K562 (cell line): ENCODE results near the gene WDR55. TPM values are rescaled to one million over a fixed set of nuclear protein-coding genes. Genes with fewer than 3 reads are reported as not detected.

ENCODE experiments used
- ETV6 ChIP-seq, 3 experiments: fragments of 150-350 bp in 1 of 3; sonication (generic) in 1 of 3; formaldehyde crosslinking in 1 of 3; IDR thresholded peaks; 2 replicates each; pipeline versions ENCODE4 v1.6.1 to v1.8.0; 2014 to 2022; ENCODE audit warnings: borderline replicate concordance in 2 of 3, low read depth in 2 of 3, antibody characterized with exemption in 1 of 3, low read length in 1 of 3, mild to moderate bottlenecking in 1 of 3, missing genetic modification reagents in 1 of 3
- FOXA3 ChIP-seq, 2 experiments: fragments of 450-650 bp in 1 of 2; sonication (generic) in 1 of 2; formaldehyde crosslinking; IDR thresholded peaks in 1 of 2; conservative IDR thresholded peaks in 1 of 2; 2 replicates each; pipeline versions ENCODE4 v1.4.0 to v1.8.0; 2020 to 2022; ENCODE audit warnings: mild to moderate bottlenecking in 2 of 2, missing genetic modification reagents in 1 of 2
- GABPB1 ChIP-seq: sonication (generic); formaldehyde crosslinking; IDR thresholded peaks from 2 replicates; pipeline ENCODE4 v1.8.0; 2022; ENCODE audit warnings: mild to moderate bottlenecking, missing genetic modification reagents
- NBN ChIP-seq: fragments of 450-650 bp; IDR thresholded peaks from 2 replicates; pipeline ENCODE4 v1.6.1; 2016; ENCODE audit warnings: low read depth, mild to moderate bottlenecking
- NCOA6 ChIP-seq: fragments of 450-650 bp; IDR thresholded peaks from 2 replicates; pipeline ENCODE4 v1.6.1; 2017; ENCODE audit warnings: mild to moderate bottlenecking
- PHB2 ChIP-seq: fragments of 450-650 bp; IDR thresholded peaks from 2 replicates; pipeline ENCODE4 v1.6.1; 2017; ENCODE audit warnings: low read depth
- SRSF7 ChIP-seq: fragments of 200-400 bp; formaldehyde crosslinking; optimal IDR thresholded peaks from 2 replicates; pipeline ENCODE3; 2017; ENCODE audit warnings: mild to moderate bottlenecking, low read depth, low read length
- TCF3 ChIP-seq: sonication (generic); formaldehyde crosslinking; IDR thresholded peaks from 2 replicates; pipeline ENCODE4 v1.4.0; 2020; ENCODE audit warnings: mild to moderate bottlenecking, missing genetic modification reagents
- YY1 ChIP-seq, 3 experiments: IDR thresholded peaks; 2 replicates each; pipeline ENCODE4 v1.6.1; 2011; ENCODE audit warnings: low read length in 2 of 3, mild to moderate bottlenecking in 2 of 3, moderate library complexity in 2 of 3, borderline replicate concordance in 1 of 3, control low read depth in 1 of 3, low read depth in 1 of 3; ENCODE audit not compliant: insufficient read depth in 3 of 3, insufficient replicate concordance in 2 of 3, control insufficient read depth in 1 of 3, insufficient read length in 1 of 3; ENCODE audit errors: extremely low read depth in 1 of 3
- ZNF212 ChIP-seq: fragments of 450-650 bp; formaldehyde crosslinking; IDR thresholded peaks from 2 replicates; pipeline ENCODE4 v1.4.0; 2020; ENCODE audit warnings: mild to moderate bottlenecking
- ZNF695 ChIP-seq: fragments of 450-650 bp; formaldehyde crosslinking; IDR thresholded peaks from 2 replicates; pipeline ENCODE4 v1.4.0; 2020; ENCODE audit warnings: mild to moderate bottlenecking, moderate library complexity
- polyA plus RNA-seq, 8 experiments: library from polyadenylated mRNA; depleted of rRNA in 4 of 8; stranded (reverse) in 5 of 8; unstranded in 3 of 8; fragments of >200 nt; fragmentation: Nextera tagmentation in 2 of 8; fragmentation: Illumina TruSeq in 1 of 8; extraction: Ambion mirVana in 2 of 8; extraction: Trizol in 1 of 8; gene quantifications; 2 replicates each; pipeline versions ENCODE4 v1.2.1 to v1.2.3, GENCODE V29; 2011 to 2014; ENCODE audit warnings: inconsistent platforms in 1 of 8, missing spikeins in 1 of 8
- total RNA-seq, 7 experiments: library from RNA; depleted of rRNA in 6 of 7; stranded (reverse); fragments of >200 nt in 6 of 7; fragmentation: Illumina TruSeq in 2 of 7; extraction: Trizol in 2 of 7; gene quantifications; 2 replicates each; pipeline versions ENCODE4 v1.2.1 to v1.2.3, GENCODE V29; 2011 to 2021; ENCODE audit warnings: low replicate concordance in 1 of 7
- TF ChIP-seq, protein P1 (sequence below): fragments of 250-450 bp; sonication (Bioruptor Pico); IDR thresholded peaks from 2 replicates; pipeline ENCODE4 v1.5.0; 2021
- TF ChIP-seq, protein P2 (sequence below): sonication (generic); formaldehyde crosslinking; IDR thresholded peaks from 2 replicates; pipeline ENCODE4 v1.8.0; 2022; ENCODE audit warnings: missing genetic modification reagents, mild to moderate bottlenecking, moderate library complexity, borderline replicate concordance
- TF ChIP-seq, protein P3 (sequence below): fragments of 200-800 bp; sonication (Bioruptor generic); IDR thresholded peaks from 2 replicates; pipeline ENCODE4 v1.6.1; 2016; ENCODE audit warnings: missing genetic modification characterization, missing compliant biosample characterization
- TF ChIP-seq, protein P4 (sequence below): fragments of 250-450 bp; sonication (Bioruptor Pico); IDR thresholded peaks from 2 replicates; pipeline ENCODE4 v1.9.0; 2021; ENCODE audit warnings: mild to moderate bottlenecking, inconsistent platforms

Gene WDR55
- total and polyA plus RNA-seq, 9 of the 15 experiments (the other 6 are each of a cell fraction or from before 2014, with no cell fraction given): 5.2 to 45.0 (median 29.3) TPM

DNA sequence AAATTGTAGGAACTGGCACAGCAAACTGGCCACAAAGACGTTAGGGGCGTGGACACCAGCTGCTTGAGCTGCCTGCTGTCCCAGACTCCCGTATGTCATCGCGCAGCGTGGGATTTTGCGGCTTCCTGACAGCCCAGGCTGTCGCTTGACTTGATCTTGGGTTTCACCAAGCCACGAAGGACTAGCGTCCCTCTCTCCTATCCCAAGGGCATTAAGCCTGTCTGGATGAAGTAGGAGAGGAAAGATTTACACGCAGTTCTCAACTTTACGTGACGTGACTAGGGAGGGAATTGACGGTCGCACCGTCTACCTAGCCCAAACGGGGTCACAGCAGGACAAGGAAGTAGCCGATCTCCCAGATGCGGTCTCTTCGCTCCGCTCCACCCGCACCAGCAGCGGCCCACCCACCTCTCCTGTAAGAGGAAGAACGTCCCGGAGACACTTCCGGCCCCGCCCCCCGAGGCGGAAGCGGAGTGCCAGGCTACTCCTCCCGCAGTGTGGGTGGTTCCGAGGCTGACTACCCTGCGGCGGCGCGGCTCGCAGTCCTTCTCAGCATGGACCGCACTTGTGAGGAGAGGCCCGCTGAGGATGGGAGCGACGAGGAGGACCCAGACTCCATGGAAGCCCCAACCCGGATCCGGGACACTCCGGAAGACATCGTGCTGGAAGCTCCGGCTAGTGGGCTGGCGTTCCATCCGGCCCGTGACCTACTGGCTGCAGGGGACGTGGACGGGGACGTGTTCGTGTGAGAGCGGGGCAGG is at the start of gene WDR55 (continued):
- TF ChIP-seq, protein P1, sequence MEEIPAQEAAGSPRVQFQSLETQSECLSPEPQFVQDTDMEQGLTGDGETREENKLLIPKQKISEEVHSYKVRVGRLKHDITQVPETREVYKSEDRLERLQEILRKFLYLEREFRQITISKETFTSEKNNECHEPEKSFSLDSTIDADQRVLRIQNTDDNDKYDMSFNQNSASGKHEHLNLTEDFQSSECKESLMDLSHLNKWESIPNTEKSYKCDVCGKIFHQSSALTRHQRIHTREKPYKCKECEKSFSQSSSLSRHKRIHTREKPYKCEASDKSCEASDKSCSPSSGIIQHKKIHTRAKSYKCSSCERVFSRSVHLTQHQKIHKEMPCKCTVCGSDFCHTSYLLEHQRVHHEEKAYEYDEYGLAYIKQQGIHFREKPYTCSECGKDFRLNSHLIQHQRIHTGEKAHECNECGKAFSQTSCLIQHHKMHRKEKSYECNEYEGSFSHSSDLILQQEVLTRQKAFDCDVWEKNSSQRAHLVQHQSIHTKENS (CRISPR knock-in tag): no peak
- TF ChIP-seq ZNF695 (CRISPR knock-in tag) (no peak), GABPB1 (peak; percentile 96), ZNF212 (peak; percentile 55; the same call in 1 of the 2 replicates), ETV6 (IDR thresholded peaks at IDR 0.05; ENCODE audit: borderline replicate concordance in 1 of 2, low read depth in 2 of 2, low read length in 1 of 2) (peak; percentile 94 to 98), ETV6 (CRISPR knock-in tag; IDR thresholded peaks at IDR 0.05; ENCODE audit: borderline replicate concordance) (no peak), NBN (peak; percentile 92), YY1 (IDR thresholded peaks at IDR 0.05; ENCODE audit: borderline replicate concordance in 1 of 3, control insufficient read depth in 1 of 3, extremely low read depth in 1 of 3, insufficient read depth in 3 of 3, insufficient read length in 1 of 3, insufficient replicate concordance in 2 of 3, low read depth in 1 of 3, low read length in 2 of 3) (peak in 1 of 3 experiments; percentile 53), NCOA6 (0 out of 2 replicates have a peak, but pooled peaks have one; percentile 25), SRSF7 (no peak), TCF3 (CRISPR knock-in tag) (peak; percentile 50; the same call in 1 of the 2 replicates), PHB2 (no peak), FOXA3 (CRISPR knock-in tag; conservative IDR thresholded peaks at IDR 0.05 in 1 of 2, IDR thresholded peaks at IDR 0.05 in 1 of 2) (0 out of 4 replicates have a peak, but pooled peaks of 1 of the 2 experiments have one; percentile 50)
- TF ChIP-seq, protein P2, sequence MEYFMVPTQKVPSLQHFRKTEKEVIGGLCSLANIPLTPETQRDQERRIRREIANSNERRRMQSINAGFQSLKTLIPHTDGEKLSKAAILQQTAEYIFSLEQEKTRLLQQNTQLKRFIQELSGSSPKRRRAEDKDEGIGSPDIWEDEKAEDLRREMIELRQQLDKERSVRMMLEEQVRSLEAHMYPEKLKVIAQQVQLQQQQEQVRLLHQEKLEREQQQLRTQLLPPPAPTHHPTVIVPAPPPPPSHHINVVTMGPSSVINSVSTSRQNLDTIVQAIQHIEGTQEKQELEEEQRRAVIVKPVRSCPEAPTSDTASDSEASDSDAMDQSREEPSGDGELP: peak; percentile 97
- TF ChIP-seq, protein P3, sequence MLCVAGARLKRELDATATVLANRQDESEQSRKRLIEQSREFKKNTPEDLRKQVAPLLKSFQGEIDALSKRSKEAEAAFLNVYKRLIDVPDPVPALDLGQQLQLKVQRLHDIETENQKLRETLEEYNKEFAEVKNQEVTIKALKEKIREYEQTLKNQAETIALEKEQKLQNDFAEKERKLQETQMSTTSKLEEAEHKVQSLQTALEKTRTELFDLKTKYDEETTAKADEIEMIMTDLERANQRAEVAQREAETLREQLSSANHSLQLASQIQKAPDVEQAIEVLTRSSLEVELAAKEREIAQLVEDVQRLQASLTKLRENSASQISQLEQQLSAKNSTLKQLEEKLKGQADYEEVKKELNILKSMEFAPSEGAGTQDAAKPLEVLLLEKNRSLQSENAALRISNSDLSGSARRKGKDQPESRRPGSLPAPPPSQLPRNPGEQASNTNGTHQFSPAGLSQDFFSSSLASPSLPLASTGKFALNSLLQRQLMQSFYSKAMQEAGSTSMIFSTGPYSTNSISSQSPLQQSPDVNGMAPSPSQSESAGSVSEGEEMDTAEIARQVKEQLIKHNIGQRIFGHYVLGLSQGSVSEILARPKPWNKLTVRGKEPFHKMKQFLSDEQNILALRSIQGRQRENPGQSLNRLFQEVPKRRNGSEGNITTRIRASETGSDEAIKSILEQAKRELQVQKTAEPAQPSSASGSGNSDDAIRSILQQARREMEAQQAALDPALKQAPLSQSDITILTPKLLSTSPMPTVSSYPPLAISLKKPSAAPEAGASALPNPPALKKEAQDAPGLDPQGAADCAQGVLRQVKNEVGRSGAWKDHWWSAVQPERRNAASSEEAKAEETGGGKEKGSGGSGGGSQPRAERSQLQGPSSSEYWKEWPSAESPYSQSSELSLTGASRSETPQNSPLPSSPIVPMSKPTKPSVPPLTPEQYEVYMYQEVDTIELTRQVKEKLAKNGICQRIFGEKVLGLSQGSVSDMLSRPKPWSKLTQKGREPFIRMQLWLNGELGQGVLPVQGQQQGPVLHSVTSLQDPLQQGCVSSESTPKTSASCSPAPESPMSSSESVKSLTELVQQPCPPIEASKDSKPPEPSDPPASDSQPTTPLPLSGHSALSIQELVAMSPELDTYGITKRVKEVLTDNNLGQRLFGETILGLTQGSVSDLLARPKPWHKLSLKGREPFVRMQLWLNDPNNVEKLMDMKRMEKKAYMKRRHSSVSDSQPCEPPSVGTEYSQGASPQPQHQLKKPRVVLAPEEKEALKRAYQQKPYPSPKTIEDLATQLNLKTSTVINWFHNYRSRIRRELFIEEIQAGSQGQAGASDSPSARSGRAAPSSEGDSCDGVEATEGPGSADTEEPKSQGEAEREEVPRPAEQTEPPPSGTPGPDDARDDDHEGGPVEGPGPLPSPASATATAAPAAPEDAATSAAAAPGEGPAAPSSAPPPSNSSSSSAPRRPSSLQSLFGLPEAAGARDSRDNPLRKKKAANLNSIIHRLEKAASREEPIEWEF (CRISPR knock-in tag): no peak
- TF ChIP-seq, protein P4, sequence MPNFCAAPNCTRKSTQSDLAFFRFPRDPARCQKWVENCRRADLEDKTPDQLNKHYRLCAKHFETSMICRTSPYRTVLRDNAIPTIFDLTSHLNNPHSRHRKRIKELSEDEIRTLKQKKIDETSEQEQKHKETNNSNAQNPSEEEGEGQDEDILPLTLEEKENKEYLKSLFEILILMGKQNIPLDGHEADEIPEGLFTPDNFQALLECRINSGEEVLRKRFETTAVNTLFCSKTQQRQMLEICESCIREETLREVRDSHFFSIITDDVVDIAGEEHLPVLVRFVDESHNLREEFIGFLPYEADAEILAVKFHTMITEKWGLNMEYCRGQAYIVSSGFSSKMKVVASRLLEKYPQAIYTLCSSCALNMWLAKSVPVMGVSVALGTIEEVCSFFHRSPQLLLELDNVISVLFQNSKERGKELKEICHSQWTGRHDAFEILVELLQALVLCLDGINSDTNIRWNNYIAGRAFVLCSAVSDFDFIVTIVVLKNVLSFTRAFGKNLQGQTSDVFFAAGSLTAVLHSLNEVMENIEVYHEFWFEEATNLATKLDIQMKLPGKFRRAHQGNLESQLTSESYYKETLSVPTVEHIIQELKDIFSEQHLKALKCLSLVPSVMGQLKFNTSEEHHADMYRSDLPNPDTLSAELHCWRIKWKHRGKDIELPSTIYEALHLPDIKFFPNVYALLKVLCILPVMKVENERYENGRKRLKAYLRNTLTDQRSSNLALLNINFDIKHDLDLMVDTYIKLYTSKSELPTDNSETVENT: peak; percentile 61
